GM23338 (cell line): ENCODE measurements around the gene SPNS1.

Experiments used
- CREB1 ChIP-seq: fragments of 250-450 bp; sonication (Bioruptor Pico); IDR thresholded peaks from 2 replicates; pipeline ENCODE4 v1.5.0; 2020; ENCODE audit warnings: low read depth, mild to moderate bottlenecking, moderate library complexity
- CTCF ChIP-seq, 2 experiments: fragments of 200-600 bp in 1 of 2; sonication (generic) in 1 of 2; conservative IDR thresholded peaks; 2 replicates each; pipeline versions ENCODE4 v1.5.1 to v1.6.1; 2016 to 2017; ENCODE audit warnings: antibody characterized with exemption in 2 of 2, low read depth in 2 of 2, mild to moderate bottlenecking in 2 of 2, moderate library complexity in 1 of 2
- EZH2 ChIP-seq: fragments of 200-600 bp; sonication (generic); IDR thresholded peaks from one replicate; pipeline ENCODE4 v1.8.0; 2017; ENCODE audit warnings: antibody characterized with exemption, mild to moderate bottlenecking, low read depth; ENCODE audit not compliant: unreplicated experiment
- EZH2phosphoT487 ChIP-seq: fragments of 200-600 bp; sonication (generic); IDR thresholded peaks from one replicate; pipeline ENCODE4 v1.8.1; 2018; ENCODE audit warnings: antibody characterized with exemption; ENCODE audit not compliant: unreplicated experiment
- JUNB ChIP-seq: IDR thresholded peaks from one replicate; pipeline ENCODE4 v1.6.1; 2016; ENCODE audit warnings: antibody characterized with exemption; ENCODE audit not compliant: unreplicated experiment
- NANOG ChIP-seq: IDR thresholded peaks from 2 replicates; pipeline ENCODE4 v1.6.1; 2016; ENCODE audit warnings: antibody characterized with exemption, borderline replicate concordance
- POLR2AphosphoS5 ChIP-seq: IDR thresholded peaks from 2 replicates; pipeline ENCODE4 v1.6.1; 2016; ENCODE audit warnings: antibody characterized with exemption, low read depth
- ZNF114 ChIP-seq: fragments of 250-450 bp; sonication (Bioruptor Pico); IDR thresholded peaks from 2 replicates; pipeline ENCODE4 v1.5.0; 2020; ENCODE audit warnings: mild to moderate bottlenecking, moderate library complexity
- ZNF331 ChIP-seq: fragments of 250-450 bp; sonication (Bioruptor Pico); IDR thresholded peaks from 2 replicates; pipeline ENCODE4 v1.5.0; 2020; ENCODE audit warnings: low read depth, mild to moderate bottlenecking, moderate library complexity
- ZNF462 ChIP-seq: fragments of 250-450 bp; sonication (Bioruptor Pico); IDR thresholded peaks from 2 replicates; pipeline ENCODE4 v1.5.0; 2020; ENCODE audit warnings: mild to moderate bottlenecking, moderate library complexity
- TF ChIP-seq, protein P1 (sequence below): IDR thresholded peaks from one replicate; pipeline ENCODE4 v1.6.1; 2018; ENCODE audit warnings: antibody characterized with exemption; ENCODE audit not compliant: unreplicated experiment

DNA sequence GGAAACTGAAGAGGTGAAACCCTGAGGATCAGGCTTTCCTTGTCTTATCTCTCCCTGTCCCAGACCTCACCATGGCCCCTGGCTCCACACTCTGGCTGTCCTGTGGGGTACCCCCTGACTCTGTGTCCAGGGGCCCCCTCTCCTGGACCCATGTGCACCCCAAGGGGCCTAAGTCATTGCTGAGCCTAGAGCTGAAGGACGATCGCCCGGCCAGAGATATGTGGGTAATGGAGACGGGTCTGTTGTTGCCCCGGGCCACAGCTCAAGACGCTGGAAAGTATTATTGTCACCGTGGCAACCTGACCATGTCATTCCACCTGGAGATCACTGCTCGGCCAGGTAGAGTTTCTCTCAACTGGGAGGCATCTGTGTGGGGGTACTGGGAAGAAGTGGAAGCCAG, 41.4 kb upstream of the SPNS1 start:
- TF ChIP-seq CTCF (conservative IDR thresholded peaks at IDR 0.05; ENCODE audit: low read depth in 2 of 2) (no peak), EZH2 (no peak), ZNF114 (CRISPR knock-in tag) (no peak), POLR2AphosphoS5 (no peak), CREB1 (no peak), EZH2phosphoT487 (no peak), ZNF331 (CRISPR knock-in tag) (no peak), JUNB (no peak), NANOG (no peak), ZNF462 (no peak)
- TF ChIP-seq, protein P1, sequence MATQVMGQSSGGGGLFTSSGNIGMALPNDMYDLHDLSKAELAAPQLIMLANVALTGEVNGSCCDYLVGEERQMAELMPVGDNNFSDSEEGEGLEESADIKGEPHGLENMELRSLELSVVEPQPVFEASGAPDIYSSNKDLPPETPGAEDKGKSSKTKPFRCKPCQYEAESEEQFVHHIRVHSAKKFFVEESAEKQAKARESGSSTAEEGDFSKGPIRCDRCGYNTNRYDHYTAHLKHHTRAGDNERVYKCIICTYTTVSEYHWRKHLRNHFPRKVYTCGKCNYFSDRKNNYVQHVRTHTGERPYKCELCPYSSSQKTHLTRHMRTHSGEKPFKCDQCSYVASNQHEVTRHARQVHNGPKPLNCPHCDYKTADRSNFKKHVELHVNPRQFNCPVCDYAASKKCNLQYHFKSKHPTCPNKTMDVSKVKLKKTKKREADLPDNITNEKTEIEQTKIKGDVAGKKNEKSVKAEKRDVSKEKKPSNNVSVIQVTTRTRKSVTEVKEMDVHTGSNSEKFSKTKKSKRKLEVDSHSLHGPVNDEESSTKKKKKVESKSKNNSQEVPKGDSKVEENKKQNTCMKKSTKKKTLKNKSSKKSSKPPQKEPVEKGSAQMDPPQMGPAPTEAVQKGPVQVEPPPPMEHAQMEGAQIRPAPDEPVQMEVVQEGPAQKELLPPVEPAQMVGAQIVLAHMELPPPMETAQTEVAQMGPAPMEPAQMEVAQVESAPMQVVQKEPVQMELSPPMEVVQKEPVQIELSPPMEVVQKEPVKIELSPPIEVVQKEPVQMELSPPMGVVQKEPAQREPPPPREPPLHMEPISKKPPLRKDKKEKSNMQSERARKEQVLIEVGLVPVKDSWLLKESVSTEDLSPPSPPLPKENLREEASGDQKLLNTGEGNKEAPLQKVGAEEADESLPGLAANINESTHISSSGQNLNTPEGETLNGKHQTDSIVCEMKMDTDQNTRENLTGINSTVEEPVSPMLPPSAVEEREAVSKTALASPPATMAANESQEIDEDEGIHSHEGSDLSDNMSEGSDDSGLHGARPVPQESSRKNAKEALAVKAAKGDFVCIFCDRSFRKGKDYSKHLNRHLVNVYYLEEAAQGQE, result no peak
